ENCODE data around the gene SCARB1. TPM values are rescaled to one million over a fixed set of nuclear protein-coding genes. Genes with fewer than 3 reads are reported as not detected.

SCARB1 gene
- total and polyA plus RNA-seq, 2 donors (not counting 3 experiments of a cell fraction or from before 2014, with no cell fraction given): 125 to 141 TPM

DNA sequence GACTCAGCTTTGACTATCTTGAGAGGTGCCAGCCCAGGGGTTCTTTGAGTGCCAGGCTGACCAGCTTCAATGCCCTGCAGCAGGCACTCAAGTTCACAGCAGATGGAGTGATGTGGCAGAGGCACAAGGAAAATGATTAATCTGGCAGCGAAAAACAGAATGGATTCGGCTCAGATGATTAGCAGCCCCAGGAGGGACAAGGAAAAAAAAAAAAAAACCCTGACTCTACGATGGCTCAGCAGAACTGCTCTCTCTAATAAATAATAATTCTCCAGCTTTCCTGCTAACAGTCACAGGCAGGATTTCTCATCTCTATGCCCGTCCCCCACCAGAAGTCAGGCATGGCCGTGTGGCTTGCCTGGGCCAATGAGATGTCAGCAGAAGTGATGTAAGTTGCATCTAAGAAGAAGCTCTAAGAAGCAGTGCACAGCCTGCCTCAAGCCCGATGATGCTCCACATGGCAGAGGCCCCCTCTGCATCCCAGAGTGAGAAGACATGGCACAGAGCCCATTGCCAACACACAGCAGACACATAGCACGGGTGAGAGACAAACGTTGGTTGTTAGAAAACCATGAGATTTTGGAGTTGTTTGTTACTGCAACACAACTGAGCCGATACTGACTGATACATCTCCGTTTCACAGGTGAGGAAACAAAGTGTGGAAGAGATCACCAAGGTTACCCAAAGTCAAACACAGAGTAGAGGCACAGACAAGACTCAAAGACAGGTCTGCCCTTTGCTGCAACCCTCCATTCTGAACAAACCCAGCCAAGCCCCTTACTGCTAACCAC, 111.0 kb downstream of the SCARB1 start:
- intact Hi-C loops (cut with micrococcal nuclease) (no loop called here), dilution Hi-C loops (cut with MboI; ENCODE audit: extremely low pct_ligation_motif_present, low sequenced_read_pairs) (no loop called here)
- no peak overlapping the region for H2AFZ ChIP-seq (ENCODE audit: low read depth, low read length)
- FAIRE-seq: no peak
- no peaks in the 10 kb centered on the region for H3K36me3 ChIP-seq (ENCODE audit: control insufficient read depth in 2 of 2, extremely low read depth in 1 of 2, insufficient read depth in 2 of 2, low read length in 2 of 2)
- no peak overlapping the region for H3K4me3 ChIP-seq (replicated peaks in 1 of 3; ENCODE audit: insufficient read depth in 1 of 3, low read depth in 1 of 3, low read length in 3 of 3)
- POLR2A ChIA-PET: no interaction called here
- BruUV-seq (replicated peaks): no TSS peak
- H3K9ac ChIP-seq (replicated peaks; ENCODE audit: extremely low read depth, insufficient read depth, low read length): no peak overlapping the region
- no peaks in the 10 kb centered on the region for H4K20me1 ChIP-seq (replicated peaks; ENCODE audit: control insufficient read depth, extremely low read depth, insufficient read depth, low read length)
- H3K27me3 ChIP-seq (ENCODE audit: control insufficient read depth in 2 of 2, insufficient read depth in 2 of 2, low read length in 2 of 2): peaks cover 0 to 4% of the 10 kb centered on the region in 2 experiments
- no peak for DNase-seq (ENCODE audit: low read depth, low spot score)
- H3K4me2 ChIP-seq (ENCODE audit: insufficient read depth, low read length): no peak overlapping the region
- no peak overlapping the region for H3K27ac ChIP-seq (ENCODE audit: insufficient read depth, low read depth, low read length)
- CTCF ChIA-PET: no interaction called here
- TF ChIP-seq POLR2A (IDR thresholded peaks at IDR 0.05; ENCODE audit: low read depth, low read length): no peak
- no peak for TF ChIP-seq EZH2 (IDR thresholded peaks at IDR 0.05; ENCODE audit: borderline replicate concordance, low read depth, low read length, severe bottlenecking)
- no peak for TF ChIP-seq MYC (IDR thresholded peaks at IDR 0.05; ENCODE audit: low read depth, low read length)
- TF ChIP-seq, protein P1, sequence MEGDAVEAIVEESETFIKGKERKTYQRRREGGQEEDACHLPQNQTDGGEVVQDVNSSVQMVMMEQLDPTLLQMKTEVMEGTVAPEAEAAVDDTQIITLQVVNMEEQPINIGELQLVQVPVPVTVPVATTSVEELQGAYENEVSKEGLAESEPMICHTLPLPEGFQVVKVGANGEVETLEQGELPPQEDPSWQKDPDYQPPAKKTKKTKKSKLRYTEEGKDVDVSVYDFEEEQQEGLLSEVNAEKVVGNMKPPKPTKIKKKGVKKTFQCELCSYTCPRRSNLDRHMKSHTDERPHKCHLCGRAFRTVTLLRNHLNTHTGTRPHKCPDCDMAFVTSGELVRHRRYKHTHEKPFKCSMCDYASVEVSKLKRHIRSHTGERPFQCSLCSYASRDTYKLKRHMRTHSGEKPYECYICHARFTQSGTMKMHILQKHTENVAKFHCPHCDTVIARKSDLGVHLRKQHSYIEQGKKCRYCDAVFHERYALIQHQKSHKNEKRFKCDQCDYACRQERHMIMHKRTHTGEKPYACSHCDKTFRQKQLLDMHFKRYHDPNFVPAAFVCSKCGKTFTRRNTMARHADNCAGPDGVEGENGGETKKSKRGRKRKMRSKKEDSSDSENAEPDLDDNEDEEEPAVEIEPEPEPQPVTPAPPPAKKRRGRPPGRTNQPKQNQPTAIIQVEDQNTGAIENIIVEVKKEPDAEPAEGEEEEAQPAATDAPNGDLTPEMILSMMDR (IDR thresholded peaks at IDR 0.05; ENCODE audit: extremely low read depth in 1 of 2, insufficient read depth in 1 of 2, low read depth in 1 of 2, low read length in 2 of 2): no peak
- no peak for TF ChIP-seq JUN (IDR thresholded peaks at IDR 0.05; ENCODE audit: borderline replicate concordance, insufficient read depth, insufficient read length, low read depth)
- no peak for TF ChIP-seq POLR2AphosphoS5 (IDR thresholded peaks at IDR 0.05; ENCODE audit: insufficient read depth, low read depth, low read length)
- no peak for TF ChIP-seq FOS (IDR thresholded peaks at IDR 0.05; ENCODE audit: borderline replicate concordance, insufficient read depth, low read length)
- no peak for TF ChIP-seq GATA2 (IDR thresholded peaks at IDR 0.05; ENCODE audit: insufficient read depth, insufficient read length, low read depth, low read length)
- TF ChIP-seq, protein P2, sequence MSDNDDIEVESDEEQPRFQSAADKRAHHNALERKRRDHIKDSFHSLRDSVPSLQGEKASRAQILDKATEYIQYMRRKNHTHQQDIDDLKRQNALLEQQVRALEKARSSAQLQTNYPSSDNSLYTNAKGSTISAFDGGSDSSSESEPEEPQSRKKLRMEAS (IDR thresholded peaks at IDR 0.05; ENCODE audit: insufficient read depth, insufficient read length): no peak
- H3K4me1 ChIP-seq (ENCODE audit: control insufficient read depth, extremely low read depth, insufficient read depth, low read length): peaks cover under 1% of the 10 kb centered on the region
- no peaks in the 10 kb centered on the region for H3K9me1 ChIP-seq (replicated peaks; ENCODE audit: control insufficient read depth, extremely low read depth, insufficient read depth, low read length)
- no peaks in the 10 kb centered on the region for H3K79me2 ChIP-seq (ENCODE audit: control insufficient read depth, insufficient read depth, low read length)
- no peaks in the 10 kb centered on the region for H3K9me3 ChIP-seq (replicated peaks; ENCODE audit: control insufficient read depth, insufficient read depth, low read length)
